ENCODE measurements around the gene ST3GAL3.
A peak's percentile ranks its signal among the peaks of the same experiment; 100 is the strongest.

The ST3GAL3 gene

GRCh38 chr1:43942411-43942810, 235.1 kb downstream of the ST3GAL3 start:
- DNase-seq: no peak

GRCh38 chr1:43944860-43945259, 237.5 kb downstream of the ST3GAL3 start:
- DNase-seq: no peak

GRCh38 chr1:43945674-43946235, 238.4 kb downstream of the ST3GAL3 start:
- peak in 2 of 14 donors; percentile 18 to 45 for DNase-seq

- peak; percentile 34 to 98 (median 96) for DNase-seq
Measured at GRCh38 chr1:43946236-43947060, 239.1 kb downstream of the ST3GAL3 start, which contains the start of gene IPO13. TSS of gene IPO13 (plus strand) at chr1:43946950. CDS start at chr1:43947601, 651 bp downstream.

GRCh38 chr1:43947061-43947873, 239.9 kb downstream of the ST3GAL3 start:
- peak in 5 of 14 donors; percentile 29 to 63 (median 50) for DNase-seq

- peak in 3 of 14 donors; percentile 26 to 34 (median 33) for DNase-seq
Measured at GRCh38 chr1:43947874-43948437, 240.6 kb downstream of the ST3GAL3 start.

GRCh38 chr1:43949678-43950077, 242.3 kb downstream of the ST3GAL3 start:
- peak in 2 of 14 donors; percentile 22 to 41 for DNase-seq

- no peak for DNase-seq
Measured at GRCh38 chr1:43951021-43951985, 244.0 kb downstream of the ST3GAL3 start.

- peak in 2 of 14 donors; percentile 20 to 34 for DNase-seq
Measured at GRCh38 chr1:43952731-43953346, 245.5 kb downstream of the ST3GAL3 start.

GRCh38 chr1:43953361-43953760, 246.0 kb downstream of the ST3GAL3 start:
- no peak for DNase-seq

- peak in 12 of 14 donors; percentile 22 to 83 (median 68) for DNase-seq
Measured at GRCh38 chr1:43954036-43954435, 246.7 kb downstream of the ST3GAL3 start.

GRCh38 chr1:43956234-43956633, 248.9 kb downstream of the ST3GAL3 start:
- no peak for DNase-seq

- DNase-seq: no peak
Measured at GRCh38 chr1:43957407-43958040, 250.2 kb downstream of the ST3GAL3 start.

GRCh38 chr1:43958351-43959255, 251.3 kb downstream of the ST3GAL3 start:
- DNase-seq: no peak

GRCh38 chr1:43960798-43961197, 253.5 kb downstream of the ST3GAL3 start:
- no peak for DNase-seq

GRCh38 chr1:43961692-43962091, 254.4 kb downstream of the ST3GAL3 start:
- DNase-seq: peak in 6 of 14 donors; percentile 2 to 45 (median 32)

- peak in 7 of 14 donors; percentile 22 to 62 (median 34) for DNase-seq
Measured at GRCh38 chr1:43962324-43962723, 255.0 kb downstream of the ST3GAL3 start.

- no peak for DNase-seq
Measured at GRCh38 chr1:43963006-43963405, 255.7 kb downstream of the ST3GAL3 start.

GRCh38 chr1:43963890-43964289, 256.6 kb downstream of the ST3GAL3 start:
- no peak for DNase-seq

Data from C1 segment of cervical spinal cord (tissue), 14 donors.